ENCODE measurements around the gene CX3CL1. TPM values are rescaled to one million over a fixed set of nuclear protein-coding genes. Genes with fewer than 3 reads are reported as not detected.

The CX3CL1 gene
- total and polyA plus RNA-seq, 10 of the 15 experiments (the other 5 are each of a cell fraction or from before 2014, with no cell fraction given): 0.03 to 1.2 (median 0.46) TPM

DNA sequence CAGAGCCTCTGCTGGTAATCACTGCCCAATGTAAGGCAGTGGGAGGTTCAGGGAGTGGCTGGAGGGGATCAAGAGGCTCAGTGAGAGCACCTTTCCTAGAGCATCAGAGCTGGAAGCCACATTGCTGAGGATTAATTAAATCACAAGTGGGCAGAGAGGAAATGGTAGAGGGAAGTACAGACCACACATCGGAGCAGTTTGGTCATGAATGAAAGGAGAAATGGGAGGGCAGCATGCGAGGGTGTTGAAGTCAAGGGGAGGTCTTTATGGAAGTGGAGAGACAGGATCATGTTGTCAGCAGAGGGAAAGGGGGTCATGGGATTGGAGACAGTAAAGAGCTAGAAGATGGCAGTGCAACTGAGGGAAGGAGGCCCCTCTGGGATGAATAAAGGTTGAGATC, 34.6 kb downstream of the CX3CL1 start:
- POLR2A ChIA-PET: interaction anchor here (0.5 to 0.7 kb wide), 2 partner anchors 15 to 113 kb away, joined by 3 to 6 read pairs; no protein-coding TSS in a partner anchor
- WGBS (ENCODE audit: insufficient coverage, insufficient replicate concordance, low lambda C conversion rate, missing lambda C conversion rate): 24% methylated on average over 2 of the region's 2 CpGs
- CTCF ChIA-PET: interaction anchor here (1.6 to 1.7 kb wide), 2 partner anchors 10 to 20 kb away, joined by 4 read pairs; no protein-coding TSS in a partner anchor

GRCh38 chr16:57407521-57408353, 35.4 kb downstream of the CX3CL1 start:
- WGBS (ENCODE audit: insufficient coverage, insufficient replicate concordance, low lambda C conversion rate, missing lambda C conversion rate): 70% methylated on average over 5 of the region's 5 CpGs
- FAIRE-seq (no peak), DNase-seq (ENCODE audit: low read depth, low spot score) (no peak), ATAC-seq (no peak)
- no peak overlapping the region for H3K27ac ChIP-seq (ENCODE audit: control insufficient read depth, insufficient read depth)
- H3K27me3 ChIP-seq (replicated peaks in 1 of 2; ENCODE audit: control insufficient read depth in 2 of 2, insufficient read depth in 2 of 2, low read length in 1 of 2): no peaks in the 10 kb centered on the region
- ChIA-PET SMC1A (ENCODE audit: uncharacterized antibody, unreplicated experiment) (no interaction called here), CTCF (interaction anchor here (0.9 to 1.6 kb wide), 3 partner anchors 9 to 105 kb away, joined by 3 to 6 read pairs (median 4); no protein-coding TSS in a partner anchor), POLR2A (no interaction called here), RAD21 (ENCODE audit: unreplicated experiment) (interaction anchor here (1.3 to 1.5 kb wide), 2 partner anchors 20 to 104 kb away, joined by 3 to 4 read pairs; no protein-coding TSS in a partner anchor)
- H3K4me1 ChIP-seq (ENCODE audit: control insufficient read depth, insufficient read depth, low read length): peaks cover 23% of the 10 kb centered on the region
- in situ Hi-C loops (cut with MboI): no loop called here
- H3K4me3 ChIP-seq: no peak overlapping the region
- no peak overlapping the region for H2AFZ ChIP-seq (ENCODE audit: control insufficient read depth, low read depth, low read length)
- no peak overlapping the region for H3K4me2 ChIP-seq (ENCODE audit: control insufficient read depth, insufficient read depth)
- H3K36me3 ChIP-seq (ENCODE audit: control insufficient read depth in 2 of 2, insufficient read depth in 2 of 2, low read length in 1 of 2): no peaks in the 10 kb centered on the region
- no peak overlapping the region for H3K9ac ChIP-seq (ENCODE audit: control insufficient read depth, insufficient read depth, low read length)
- H3K79me2 ChIP-seq (ENCODE audit: control insufficient read depth, insufficient read depth, low read length): no peaks in the 10 kb centered on the region
- BruUV-seq (replicated peaks): no TSS peak
- H4K20me1 ChIP-seq (ENCODE audit: control insufficient read depth, insufficient read depth): no peaks in the 10 kb centered on the region
- intact Hi-C loops (cut with micrococcal nuclease; ENCODE audit: unreplicated experiment): no loop called here
- H3K9me3 ChIP-seq (replicated peaks; ENCODE audit: control insufficient read depth, insufficient read depth, low read length): no peaks in the 10 kb centered on the region
- TF ChIP-seq SMAD1 (IDR thresholded peaks at IDR 0.05; ENCODE audit: low read depth, partially characterized antibody) (no peak), NR2C1 (IDR thresholded peaks at IDR 0.05) (no peak), RB1 (IDR thresholded peaks at IDR 0.05; ENCODE audit: borderline replicate concordance) (no peak), ZBTB4 (CRISPR knock-in tag; IDR thresholded peaks at IDR 0.05) (no peak), ZNF592 (IDR thresholded peaks at IDR 0.05) (no peak), YBX1 (IDR thresholded peaks at IDR 0.05) (no peak; the same call in 1 of the 2 replicates)

More for the DNA sequence above, 34.6 kb downstream of the CX3CL1 start:
- DNase-seq (ENCODE audit: low read depth, low spot score): no peak
- RAD21 ChIA-PET (ENCODE audit: unreplicated experiment): interaction anchor here (1.5 kb wide), 1 partner anchor 103 kb away, joined by 4 read pairs; no protein-coding TSS in a partner anchor
- Histone ChIP-seq H3K4me3 (no peak overlapping the region), H4K20me1 (ENCODE audit: control insufficient read depth, insufficient read depth) (no peaks in the 10 kb centered on the region), H3K27me3 (replicated peaks in 1 of 2; ENCODE audit: control insufficient read depth in 2 of 2, insufficient read depth in 2 of 2, low read length in 1 of 2) (no peaks in the 10 kb centered on the region), H2AFZ (ENCODE audit: control insufficient read depth, low read depth, low read length) (no peak overlapping the region), H3K4me1 (ENCODE audit: control insufficient read depth, insufficient read depth, low read length) (peaks cover 17% of the 10 kb centered on the region), H3K79me2 (ENCODE audit: control insufficient read depth, insufficient read depth, low read length) (no peaks in the 10 kb centered on the region), H3K36me3 (ENCODE audit: control insufficient read depth in 2 of 2, insufficient read depth in 2 of 2, low read length in 1 of 2) (no peaks in the 10 kb centered on the region), H3K4me2 (ENCODE audit: control insufficient read depth, insufficient read depth) (no peak overlapping the region), H3K27ac (ENCODE audit: control insufficient read depth, insufficient read depth) (no peak overlapping the region), H3K9ac (ENCODE audit: control insufficient read depth, insufficient read depth, low read length) (no peak overlapping the region), H3K9me3 (replicated peaks; ENCODE audit: control insufficient read depth, insufficient read depth, low read length) (no peaks in the 10 kb centered on the region)
- no peak for FAIRE-seq
- BruUV-seq (replicated peaks): no TSS peak
- intact Hi-C loops (cut with micrococcal nuclease; ENCODE audit: unreplicated experiment) (no loop called here), in situ Hi-C loops (cut with MboI) (no loop called here)
- TF ChIP-seq SPI1 (IDR thresholded peaks at IDR 0.05; ENCODE audit: borderline replicate concordance, insufficient read depth, low read depth, low read length): peak; percentile 2; the same call in 1 of the 2 replicates
- TF ChIP-seq MYC (IDR thresholded peaks at IDR 0.05; ENCODE audit: insufficient read depth, insufficient read length, insufficient replicate concordance, low read length, severe bottlenecking): no peak
- SMC1A ChIA-PET (ENCODE audit: uncharacterized antibody, unreplicated experiment): interaction anchor here (0.9 to 2.6 kb wide), 4 partner anchors 11 to 103 kb away, joined by 3 to 10 read pairs (median 3); no protein-coding TSS in a partner anchor
- no peak for ATAC-seq
